Psoas muscle (tissue), 8 donors: ENCODE results near the gene PTPRR. TPM values are rescaled to one million over a fixed set of nuclear protein-coding genes. Genes with fewer than 3 reads are reported as not detected.

Source experiments
- ATAC-seq, 4 donors: fragments of 200-7000 bp; cut with Tn5 transposase; one replicate each; pipeline ENCODE4 v1.9.1; 2020; ENCODE audit warnings: moderate library complexity in 3 of 4, mild to moderate bottlenecking in 2 of 4
- DNase-seq, 2 donors: peaks; one replicate each; pipeline ENCODE4 v3.0.0-alpha.2; 2020
- H3K27ac ChIP-seq: fragments of 200-600 bp; one replicate; pipeline ENCODE4 v1.8.0; 2022
- H3K27me3 ChIP-seq, 3 donors: fragments of 200-600 bp in 1 of 3; one replicate each; pipeline versions ENCODE4 v1.6.1 to v1.8.0; 2013 to 2022; ENCODE audit warnings: low read length in 2 of 3, mild to moderate bottlenecking in 2 of 3, moderate library complexity in 1 of 3; ENCODE audit not compliant: insufficient read depth in 3 of 3
- H3K36me3 ChIP-seq, 2 donors: fragments of 200-600 bp in 1 of 2; one replicate each; pipeline versions ENCODE4 v1.6.1 to v1.8.0; 2013 to 2022; ENCODE audit warnings: low read depth in 1 of 2, mild to moderate bottlenecking in 1 of 2, moderate library complexity in 1 of 2; ENCODE audit not compliant: insufficient read depth in 1 of 2
- H3K4me1 ChIP-seq: fragments of 200-600 bp; one replicate; pipeline ENCODE4 v1.8.0; 2022
- H3K4me3 ChIP-seq: fragments of 200-600 bp; one replicate; pipeline ENCODE4 v1.8.0; 2022; ENCODE audit warnings: mild to moderate bottlenecking
- H3K9me3 ChIP-seq: fragments of 200-600 bp; one replicate; pipeline ENCODE4 v1.8.0; 2022
- CTCF ChIP-seq: fragments of 200-600 bp; IDR thresholded peaks from one replicate; pipeline ENCODE4 v1.8.0; 2022; ENCODE audit warnings: antibody characterized with exemption
- WGBS, 3 donors: extraction: QIAGEN DNeasy Blood & Tissue Kit; methylation state at CpG; one replicate each; pipeline versions ENCODE4 v1.1.6 to v1.1.7; 2013; 5-methylcytosine and 5-hydroxymethylcytosine counted together
- intact Hi-C, 2 donors: fragments of 100-400 bp; cut with DNase I; formaldehyde crosslinking; loops; one replicate each; pipeline versions ENCODE4 v1.11.0 to v1.14.2; 2022
- polyA plus RNA-seq, 3 donors: library from polyadenylated mRNA; stranded (reverse); fragments of 200-250 nt; gene quantifications; one replicate each; pipeline ENCODE4 v1.2.3, GENCODE V29; 2013
- total RNA-seq, 4 donors: library from RNA; stranded (reverse); fragmentation: NEBNext Ultra II Directional in 2 of 4; extraction: Animal tissue kit (Norgen Biotek cat#: 25700) in 2 of 4; gene quantifications; one replicate each; pipeline versions ENCODE4 v1.2.1 to v1.2.4, GENCODE V29; 2021 to 2023
- donor health status: healthy with polysubstance abuse.
- donor health status: DM: no; HTN: no; CAD: no; lungs with moderate emphysema.
- donor health status: Bipolar disorder and iron deficiency.
- donor health status: healthy.
- donor health status: DM: yes; HTN: yes; CAD: no.
- donor health status: DM: no; HTN: no; CAD: no.
- donor health status: DM: no; HTN: no; CAD: no.
- donor health status: DM: yes; HTN: yes; CAD: no.

The PTPRR gene
- total and polyA plus RNA-seq, 7 donors: 0.08 to 0.35 (median 0.24) TPM

GRCh38 chr12:70920891-70921290 is 353 bp upstream of the PTPRR start:
- H3K4me3 ChIP-seq: no peak overlapping the region
- TF ChIP-seq CTCF: no peak
- H3K4me1 ChIP-seq: no peaks in the 10 kb centered on the region
- DNase-seq (no peak), ATAC-seq (no peak)
- no peaks in the 10 kb centered on the region for H3K36me3 ChIP-seq
- H3K27ac ChIP-seq: no peak overlapping the region
- 20 to 25% (median 24%) methylated on average over 9 of the region's 9 CpGs for WGBS, 3 donors
- intact Hi-C loops: no loop called here
- H3K9me3 ChIP-seq: no peaks in the 10 kb centered on the region
- peaks cover 0 to 17% (median 6%) of the 10 kb centered on the region in 3 donors for H3K27me3 ChIP-seq

- ATAC-seq (no peak), DNase-seq (no peak)
- no peak overlapping the region for H3K27ac ChIP-seq
- intact Hi-C loops: no loop called here
- no peaks in the 10 kb centered on the region for H3K4me1 ChIP-seq
- 8 to 10% (median 9%) methylated on average over 10 of the region's 10 CpGs for WGBS, 3 donors
- H3K4me3 ChIP-seq: no peak overlapping the region
- peaks cover 0 to 17% (median 6%) of the 10 kb centered on the region in 3 donors for H3K27me3 ChIP-seq
- H3K36me3 ChIP-seq: no peaks in the 10 kb centered on the region
- no peaks in the 10 kb centered on the region for H3K9me3 ChIP-seq
- no peak for TF ChIP-seq CTCF
These were observed 922 bp downstream of the PTPRR start for GRCh38 chr12:70919597-70920035.

GRCh38 chr12:70919176-70919575 is 1.4 kb downstream of the PTPRR start:
- intact Hi-C loops: no loop called here
- no peaks in the 10 kb centered on the region for H3K4me1 ChIP-seq
- H3K4me3 ChIP-seq: no peak overlapping the region
- DNase-seq (no peak), ATAC-seq (no peak)
- peaks cover 0 to 17% (median 6%) of the 10 kb centered on the region in 3 donors for H3K27me3 ChIP-seq
- H3K9me3 ChIP-seq: no peaks in the 10 kb centered on the region
- no peak for TF ChIP-seq CTCF
- H3K27ac ChIP-seq: no peak overlapping the region
- WGBS, 3 donors: 69 to 84% (median 79%) methylated on average over 2 of the region's 2 CpGs
- no peaks in the 10 kb centered on the region for H3K36me3 ChIP-seq

- no peak for TF ChIP-seq CTCF
- H3K36me3 ChIP-seq: no peaks in the 10 kb centered on the region
- H3K4me1 ChIP-seq: no peaks in the 10 kb centered on the region
- no peak for ATAC-seq
- 84 to 98% (median 84%) methylated on average over 1 of the region's 1 CpG for WGBS, 3 donors
- H3K27ac ChIP-seq: no peak overlapping the region
- no peaks in the 10 kb centered on the region for H3K9me3 ChIP-seq
- H3K27me3 ChIP-seq: peaks cover 0 to 17% (median 6%) of the 10 kb centered on the region in 3 donors
- no peak for DNase-seq
- no peak overlapping the region for H3K4me3 ChIP-seq
- intact Hi-C loops: no loop called here
These were observed 2.2 kb downstream of the PTPRR start for GRCh38 chr12:70918321-70918720.

- ATAC-seq: no peak
- intact Hi-C loops: no loop called here
- H3K27ac ChIP-seq: no peak overlapping the region
These were observed 9.9 kb downstream of the PTPRR start for GRCh38 chr12:70910666-70911065.

More at GRCh38 chr12:70910666-70911065, 9.9 kb downstream of the PTPRR start:
- Histone ChIP-seq H3K4me1 (no peaks in the 10 kb centered on the region), H3K9me3 (no peaks in the 10 kb centered on the region), H3K27me3 (no peaks in the 10 kb centered on the region), H3K4me3 (no peak overlapping the region), H3K36me3 (no peaks in the 10 kb centered on the region)
- TF ChIP-seq CTCF: no peak
- WGBS, 3 donors: 70 to 85% (median 75%) methylated on average over 1 of the region's 1 CpG
- DNase-seq: no peak
